H1 (cell line): Measurements from ENCODE around the gene PRKAR1B. TPM values are rescaled to one million over a fixed set of nuclear protein-coding genes. Genes with fewer than 3 reads are reported as not detected.

Source experiments
- JUN ChIP-seq: IDR thresholded peaks from 2 replicates; pipeline ENCODE4 v1.6.1; 2011; ENCODE audit warnings: low read depth, mild to moderate bottlenecking, improper control_type of control experiment, low read length
- RAD21 ChIP-seq, 2 experiments: IDR thresholded peaks in 1 of 2; conservative IDR thresholded peaks in 1 of 2; 2 replicates each; pipeline ENCODE4 v1.6.1; 2011; ENCODE audit warnings: low read depth in 2 of 2, low read length in 2 of 2, improper control_type of control experiment in 1 of 2, inconsistent platforms in 1 of 2, mild to moderate bottlenecking in 1 of 2, moderate library complexity in 1 of 2
- SIRT6 ChIP-seq: IDR thresholded peaks from one replicate; pipeline ENCODE4 v1.7.1; 2012; ENCODE audit warnings: low read length, inconsistent platforms
- SP4 ChIP-seq: IDR thresholded peaks from 2 replicates; pipeline ENCODE4 v1.6.1; 2012; ENCODE audit warnings: low read length, inconsistent platforms
- polyA plus RNA-seq, 7 experiments: library from polyadenylated mRNA; depleted of rRNA in 3 of 7; stranded (reverse) in 5 of 7; unstranded in 2 of 7; fragments of >200 nt in 5 of 7; fragments of 200-250 nt in 2 of 7; gene quantifications; 1 replicate in 5 of 7; 2 replicates in 1 of 7; 4 replicates in 1 of 7; pipeline versions ENCODE4 v1.2.1 to v1.2.3, GENCODE V29; 2011 to 2013; ENCODE audit warnings: missing spikeins in 2 of 7, mixed read lengths in 2 of 7
- total RNA-seq: library from RNA; stranded (reverse); fragmentation: NEBNext Ultra II Directional; extraction: Animal tissue kit (Norgen Biotek cat#: 25700); gene quantifications from 2 replicates; pipeline ENCODE4 v1.2.1, GENCODE V29; 2021
- TF ChIP-seq, protein P1 (sequence below), 3 experiments: IDR thresholded peaks; 1 replicate in 2 of 3; 2 replicates in 1 of 3; pipeline versions ENCODE4 v1.5.1 to v1.6.1; 2011; ENCODE audit warnings: low read length in 3 of 3, mild to moderate bottlenecking in 3 of 3, inconsistent platforms in 2 of 3, low read depth in 1 of 3, moderate library complexity in 1 of 3; ENCODE audit not compliant: insufficient read depth in 1 of 3; ENCODE audit errors: control extremely low read depth in 1 of 3
- TF ChIP-seq, protein P2 (sequence below): fragments of 300-600 bp; sonication (generic); IDR thresholded peaks from 2 replicates; pipeline ENCODE4 v1.7.1; 2012; ENCODE audit warnings: low read length, moderate library complexity, mild to moderate bottlenecking, inconsistent platforms; ENCODE audit not compliant: insufficient replicate concordance

Gene PRKAR1B
- total and polyA plus RNA-seq, 2 of the 8 experiments (the other 6 are each of a cell fraction or from before 2014, with no cell fraction given) = 12.3 to 55.7 TPM

DNA sequence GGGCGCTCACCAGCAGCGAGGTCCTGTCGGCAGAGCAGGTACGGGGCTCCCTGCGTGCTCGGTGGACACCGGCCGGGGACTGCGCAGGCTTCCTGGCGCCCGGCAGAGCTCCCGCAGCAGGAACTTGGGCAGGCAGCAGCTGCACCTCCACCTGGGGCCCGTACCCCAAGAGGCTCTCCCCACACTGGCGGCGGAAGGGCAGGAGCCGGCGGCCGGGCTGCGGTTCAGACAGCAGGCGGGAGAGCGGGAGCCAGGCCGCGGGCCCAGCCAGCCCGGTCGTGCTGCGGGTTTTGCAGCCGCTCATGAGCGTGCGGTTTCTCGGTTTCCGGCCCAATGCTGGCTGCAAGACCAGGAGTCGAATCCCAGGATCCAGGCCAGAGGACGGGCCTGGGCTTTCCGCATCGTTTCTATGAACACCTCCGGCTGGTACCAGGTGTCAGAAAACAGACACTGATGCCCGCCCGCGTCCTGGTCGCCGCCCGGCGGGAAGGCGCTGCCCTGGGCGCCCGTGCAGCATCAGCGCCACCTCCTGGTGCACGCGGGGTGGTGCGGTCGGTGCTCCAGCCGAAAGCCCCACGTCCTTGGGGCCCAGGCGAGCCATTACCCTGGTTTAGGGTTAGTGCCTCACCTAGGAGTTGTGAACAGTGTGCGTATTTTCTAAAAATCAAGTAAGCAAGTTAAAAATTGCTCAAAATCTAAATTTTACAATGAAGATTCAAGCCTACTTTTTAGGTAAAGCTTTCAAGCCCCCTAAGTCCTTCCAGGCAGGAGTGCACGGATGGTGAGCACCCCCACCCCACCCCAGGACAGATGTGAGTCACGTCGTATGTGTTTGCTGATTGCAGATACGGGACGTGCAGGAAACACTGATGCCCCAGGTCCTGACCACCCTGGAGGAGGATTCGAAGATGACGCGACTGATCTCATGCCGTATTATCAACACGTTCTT is 47.4 kb upstream of the PRKAR1B start (continued):
- TF ChIP-seq RAD21 (IDR thresholded peaks at IDR 0.05 in 1 of 2, conservative IDR thresholded peaks at IDR 0.05 in 1 of 2; ENCODE audit: low read depth in 2 of 2, low read length in 2 of 2) (peak; percentile 92 to 95), JUN (no peak), SIRT6 (no peak), SP4 (no peak)
- TF ChIP-seq, protein P1, sequence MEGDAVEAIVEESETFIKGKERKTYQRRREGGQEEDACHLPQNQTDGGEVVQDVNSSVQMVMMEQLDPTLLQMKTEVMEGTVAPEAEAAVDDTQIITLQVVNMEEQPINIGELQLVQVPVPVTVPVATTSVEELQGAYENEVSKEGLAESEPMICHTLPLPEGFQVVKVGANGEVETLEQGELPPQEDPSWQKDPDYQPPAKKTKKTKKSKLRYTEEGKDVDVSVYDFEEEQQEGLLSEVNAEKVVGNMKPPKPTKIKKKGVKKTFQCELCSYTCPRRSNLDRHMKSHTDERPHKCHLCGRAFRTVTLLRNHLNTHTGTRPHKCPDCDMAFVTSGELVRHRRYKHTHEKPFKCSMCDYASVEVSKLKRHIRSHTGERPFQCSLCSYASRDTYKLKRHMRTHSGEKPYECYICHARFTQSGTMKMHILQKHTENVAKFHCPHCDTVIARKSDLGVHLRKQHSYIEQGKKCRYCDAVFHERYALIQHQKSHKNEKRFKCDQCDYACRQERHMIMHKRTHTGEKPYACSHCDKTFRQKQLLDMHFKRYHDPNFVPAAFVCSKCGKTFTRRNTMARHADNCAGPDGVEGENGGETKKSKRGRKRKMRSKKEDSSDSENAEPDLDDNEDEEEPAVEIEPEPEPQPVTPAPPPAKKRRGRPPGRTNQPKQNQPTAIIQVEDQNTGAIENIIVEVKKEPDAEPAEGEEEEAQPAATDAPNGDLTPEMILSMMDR (IDR thresholded peaks at IDR 0.05; ENCODE audit: control extremely low read depth in 1 of 3, insufficient read depth in 1 of 3, low read depth in 1 of 3, low read length in 3 of 3) = peak; percentile 89 to 99 (median 97)
- TF ChIP-seq, protein P2, sequence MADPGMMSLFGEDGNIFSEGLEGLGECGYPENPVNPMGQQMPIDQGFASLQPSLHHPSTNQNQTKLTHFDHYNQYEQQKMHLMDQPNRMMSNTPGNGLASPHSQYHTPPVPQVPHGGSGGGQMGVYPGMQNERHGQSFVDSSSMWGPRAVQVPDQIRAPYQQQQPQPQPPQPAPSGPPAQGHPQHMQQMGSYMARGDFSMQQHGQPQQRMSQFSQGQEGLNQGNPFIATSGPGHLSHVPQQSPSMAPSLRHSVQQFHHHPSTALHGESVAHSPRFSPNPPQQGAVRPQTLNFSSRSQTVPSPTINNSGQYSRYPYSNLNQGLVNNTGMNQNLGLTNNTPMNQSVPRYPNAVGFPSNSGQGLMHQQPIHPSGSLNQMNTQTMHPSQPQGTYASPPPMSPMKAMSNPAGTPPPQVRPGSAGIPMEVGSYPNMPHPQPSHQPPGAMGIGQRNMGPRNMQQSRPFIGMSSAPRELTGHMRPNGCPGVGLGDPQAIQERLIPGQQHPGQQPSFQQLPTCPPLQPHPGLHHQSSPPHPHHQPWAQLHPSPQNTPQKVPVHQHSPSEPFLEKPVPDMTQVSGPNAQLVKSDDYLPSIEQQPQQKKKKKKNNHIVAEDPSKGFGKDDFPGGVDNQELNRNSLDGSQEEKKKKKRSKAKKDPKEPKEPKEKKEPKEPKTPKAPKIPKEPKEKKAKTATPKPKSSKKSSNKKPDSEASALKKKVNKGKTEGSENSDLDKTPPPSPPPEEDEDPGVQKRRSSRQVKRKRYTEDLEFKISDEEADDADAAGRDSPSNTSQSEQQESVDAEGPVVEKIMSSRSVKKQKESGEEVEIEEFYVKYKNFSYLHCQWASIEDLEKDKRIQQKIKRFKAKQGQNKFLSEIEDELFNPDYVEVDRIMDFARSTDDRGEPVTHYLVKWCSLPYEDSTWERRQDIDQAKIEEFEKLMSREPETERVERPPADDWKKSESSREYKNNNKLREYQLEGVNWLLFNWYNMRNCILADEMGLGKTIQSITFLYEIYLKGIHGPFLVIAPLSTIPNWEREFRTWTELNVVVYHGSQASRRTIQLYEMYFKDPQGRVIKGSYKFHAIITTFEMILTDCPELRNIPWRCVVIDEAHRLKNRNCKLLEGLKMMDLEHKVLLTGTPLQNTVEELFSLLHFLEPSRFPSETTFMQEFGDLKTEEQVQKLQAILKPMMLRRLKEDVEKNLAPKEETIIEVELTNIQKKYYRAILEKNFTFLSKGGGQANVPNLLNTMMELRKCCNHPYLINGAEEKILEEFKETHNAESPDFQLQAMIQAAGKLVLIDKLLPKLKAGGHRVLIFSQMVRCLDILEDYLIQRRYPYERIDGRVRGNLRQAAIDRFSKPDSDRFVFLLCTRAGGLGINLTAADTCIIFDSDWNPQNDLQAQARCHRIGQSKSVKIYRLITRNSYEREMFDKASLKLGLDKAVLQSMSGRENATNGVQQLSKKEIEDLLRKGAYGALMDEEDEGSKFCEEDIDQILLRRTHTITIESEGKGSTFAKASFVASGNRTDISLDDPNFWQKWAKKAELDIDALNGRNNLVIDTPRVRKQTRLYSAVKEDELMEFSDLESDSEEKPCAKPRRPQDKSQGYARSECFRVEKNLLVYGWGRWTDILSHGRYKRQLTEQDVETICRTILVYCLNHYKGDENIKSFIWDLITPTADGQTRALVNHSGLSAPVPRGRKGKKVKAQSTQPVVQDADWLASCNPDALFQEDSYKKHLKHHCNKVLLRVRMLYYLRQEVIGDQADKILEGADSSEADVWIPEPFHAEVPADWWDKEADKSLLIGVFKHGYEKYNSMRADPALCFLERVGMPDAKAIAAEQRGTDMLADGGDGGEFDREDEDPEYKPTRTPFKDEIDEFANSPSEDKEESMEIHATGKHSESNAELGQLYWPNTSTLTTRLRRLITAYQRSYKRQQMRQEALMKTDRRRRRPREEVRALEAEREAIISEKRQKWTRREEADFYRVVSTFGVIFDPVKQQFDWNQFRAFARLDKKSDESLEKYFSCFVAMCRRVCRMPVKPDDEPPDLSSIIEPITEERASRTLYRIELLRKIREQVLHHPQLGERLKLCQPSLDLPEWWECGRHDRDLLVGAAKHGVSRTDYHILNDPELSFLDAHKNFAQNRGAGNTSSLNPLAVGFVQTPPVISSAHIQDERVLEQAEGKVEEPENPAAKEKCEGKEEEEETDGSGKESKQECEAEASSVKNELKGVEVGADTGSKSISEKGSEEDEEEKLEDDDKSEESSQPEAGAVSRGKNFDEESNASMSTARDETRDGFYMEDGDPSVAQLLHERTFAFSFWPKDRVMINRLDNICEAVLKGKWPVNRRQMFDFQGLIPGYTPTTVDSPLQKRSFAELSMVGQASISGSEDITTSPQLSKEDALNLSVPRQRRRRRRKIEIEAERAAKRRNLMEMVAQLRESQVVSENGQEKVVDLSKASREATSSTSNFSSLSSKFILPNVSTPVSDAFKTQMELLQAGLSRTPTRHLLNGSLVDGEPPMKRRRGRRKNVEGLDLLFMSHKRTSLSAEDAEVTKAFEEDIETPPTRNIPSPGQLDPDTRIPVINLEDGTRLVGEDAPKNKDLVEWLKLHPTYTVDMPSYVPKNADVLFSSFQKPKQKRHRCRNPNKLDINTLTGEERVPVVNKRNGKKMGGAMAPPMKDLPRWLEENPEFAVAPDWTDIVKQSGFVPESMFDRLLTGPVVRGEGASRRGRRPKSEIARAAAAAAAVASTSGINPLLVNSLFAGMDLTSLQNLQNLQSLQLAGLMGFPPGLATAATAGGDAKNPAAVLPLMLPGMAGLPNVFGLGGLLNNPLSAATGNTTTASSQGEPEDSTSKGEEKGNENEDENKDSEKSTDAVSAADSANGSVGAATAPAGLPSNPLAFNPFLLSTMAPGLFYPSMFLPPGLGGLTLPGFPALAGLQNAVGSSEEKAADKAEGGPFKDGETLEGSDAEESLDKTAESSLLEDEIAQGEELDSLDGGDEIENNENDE = no peak
